NCI-H2196 (cell line): ENCODE results near the gene HDAC9.
A peak's percentile ranks its signal among the peaks of the same experiment; 100 is the strongest.
"Not testable (repeated sequence)": the region's sequence is repeated elsewhere in the genome, so short reads cannot be mapped to it uniquely, and the experiment has no call there.

Experiments
- DNase-seq: peaks from one replicate; lab custom pipeline; 2025; ENCODE audit not compliant: unreplicated experiment; lab: John Stamatoyannopoulos, UW

The HDAC9 gene

DNA sequence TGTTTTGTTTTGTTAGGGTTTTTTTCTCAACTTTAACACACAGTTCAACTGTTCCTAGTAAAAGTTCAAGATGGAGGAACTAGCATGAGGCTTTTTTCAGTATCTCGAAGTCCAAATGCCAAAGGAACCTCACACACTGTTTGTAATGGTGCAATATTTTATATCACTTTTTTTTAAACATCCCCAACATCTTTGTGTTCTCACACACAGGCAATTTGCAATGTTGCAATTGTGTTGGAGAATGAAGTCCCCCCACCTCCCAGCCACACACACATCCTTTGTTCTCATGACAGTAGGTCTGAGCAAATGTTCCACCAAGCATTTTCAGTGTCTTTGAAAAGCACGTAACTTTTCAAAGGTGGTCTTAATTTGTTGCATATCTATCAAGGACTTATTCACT, 501.0 kb downstream of the HDAC9 start:
- no peak for DNase-seq

DNA sequence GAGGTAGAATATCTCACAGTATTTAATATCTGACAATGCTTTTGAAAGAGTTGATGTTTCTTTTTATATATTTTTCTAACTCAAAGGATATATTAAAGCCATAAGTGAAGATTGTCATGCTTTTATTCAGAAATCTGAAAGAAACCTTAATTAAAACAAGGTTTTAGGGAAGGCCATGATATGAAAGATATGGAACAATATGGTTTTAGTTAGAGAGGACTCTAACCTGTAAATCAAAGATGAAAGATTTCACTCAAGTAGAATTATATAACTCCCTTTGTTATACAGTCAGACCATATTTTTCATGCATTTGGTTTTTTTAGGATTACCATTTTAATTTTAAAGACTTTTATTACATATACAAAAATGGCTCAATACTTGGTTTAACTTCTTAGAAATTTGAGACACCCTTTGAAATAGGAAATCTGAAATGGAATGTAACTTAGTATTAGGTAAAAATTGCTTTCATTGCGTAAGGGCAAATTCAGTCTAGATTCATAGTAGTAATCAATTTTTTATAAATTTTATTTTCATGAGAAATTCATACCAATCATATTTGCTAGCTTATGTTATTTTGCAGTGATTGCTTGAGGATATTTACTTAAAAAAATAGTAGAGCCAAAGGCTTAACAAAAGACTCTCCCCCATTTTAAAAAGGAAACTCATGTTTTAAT, 502.1 kb downstream of the HDAC9 start:
- DNase-seq = no peak

DNA sequence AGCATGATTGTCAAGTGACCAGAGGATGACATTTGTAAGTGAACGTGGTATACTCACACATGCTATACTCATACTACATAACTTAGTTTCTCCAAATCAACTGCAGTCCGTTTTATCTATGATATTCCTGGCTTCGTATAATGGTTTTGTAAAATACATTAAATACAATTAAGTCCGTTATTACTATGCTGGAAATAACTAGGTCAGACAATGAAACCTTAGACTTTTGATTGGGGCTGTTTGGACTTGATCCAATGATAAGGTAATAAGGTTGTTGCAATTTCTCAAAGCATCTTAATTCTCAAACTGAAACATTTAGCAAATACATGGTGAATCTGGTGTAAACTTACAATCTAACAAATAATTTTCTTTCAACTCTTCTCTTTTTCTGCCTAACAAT, 504.9 kb downstream of the HDAC9 start:
- DNase-seq = no peak

DNA sequence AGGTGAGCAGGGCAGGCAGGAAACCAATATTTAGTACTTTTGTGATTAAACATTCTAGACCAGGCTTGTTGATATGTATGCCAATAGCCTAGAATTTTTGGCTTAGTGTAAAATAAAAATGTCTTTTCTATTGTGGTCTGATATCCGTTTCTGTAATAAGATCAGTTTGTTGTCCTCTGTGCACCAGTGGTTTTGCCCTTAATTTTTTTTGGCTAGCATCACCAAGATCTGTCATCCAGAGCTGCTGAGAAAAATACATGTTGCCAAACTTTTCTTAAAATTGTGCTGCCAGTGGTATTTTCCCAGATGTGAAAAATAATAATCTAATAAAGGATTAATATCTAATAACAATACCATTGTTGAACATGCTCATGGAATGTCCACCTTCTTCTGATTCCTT, 506.3 kb downstream of the HDAC9 start:
- no peak for DNase-seq

DNA sequence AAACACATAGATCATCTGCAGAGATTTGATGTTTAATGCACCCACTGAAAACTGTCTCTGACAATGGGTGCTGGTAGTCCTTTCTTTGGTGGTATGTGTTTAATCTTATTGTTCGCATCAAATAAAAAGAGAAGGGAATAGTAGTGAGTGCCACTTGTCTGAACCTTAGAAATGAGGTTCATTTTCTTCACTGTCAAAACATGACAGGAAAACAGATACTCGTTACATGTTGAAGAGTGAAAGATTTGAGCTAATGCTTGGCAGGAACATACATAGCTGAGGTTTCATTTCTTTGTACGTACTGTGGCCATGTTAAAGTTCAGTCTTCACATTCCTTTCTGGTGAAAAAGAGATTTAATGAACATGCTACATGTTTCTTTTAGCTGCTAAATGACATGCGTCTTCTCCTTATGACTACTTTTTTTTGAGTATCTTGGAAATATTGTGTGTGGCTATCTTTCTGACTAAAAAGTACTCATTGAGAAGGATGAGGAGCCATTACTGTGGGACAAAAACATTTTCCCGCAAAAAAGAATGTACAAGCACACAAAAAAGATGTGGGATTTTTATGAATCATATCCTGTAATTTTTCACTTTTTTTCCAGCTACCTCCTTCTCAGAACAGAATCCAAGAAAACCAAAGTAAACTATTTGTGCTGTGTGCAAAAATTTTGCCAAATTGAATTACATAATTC, 513.8 kb downstream of the HDAC9 start:
- DNase-seq = no peak

DNA sequence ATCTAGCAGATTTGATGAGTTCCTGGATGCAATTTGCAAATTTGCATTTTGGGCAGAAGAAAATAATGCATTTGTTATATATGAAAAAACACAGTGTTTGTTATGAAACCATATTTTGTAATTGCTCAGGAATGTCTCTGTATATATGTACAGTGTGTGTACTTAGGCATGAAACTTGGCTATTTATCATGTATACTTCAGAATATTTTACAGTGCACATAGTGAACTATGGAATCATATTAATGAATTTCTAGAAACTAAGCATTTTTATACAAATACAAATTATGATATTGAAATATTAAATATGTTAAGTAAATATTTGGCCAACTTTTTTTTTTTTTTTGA, 514.4 kb downstream of the HDAC9 start:
- DNase-seq = no peak

DNA sequence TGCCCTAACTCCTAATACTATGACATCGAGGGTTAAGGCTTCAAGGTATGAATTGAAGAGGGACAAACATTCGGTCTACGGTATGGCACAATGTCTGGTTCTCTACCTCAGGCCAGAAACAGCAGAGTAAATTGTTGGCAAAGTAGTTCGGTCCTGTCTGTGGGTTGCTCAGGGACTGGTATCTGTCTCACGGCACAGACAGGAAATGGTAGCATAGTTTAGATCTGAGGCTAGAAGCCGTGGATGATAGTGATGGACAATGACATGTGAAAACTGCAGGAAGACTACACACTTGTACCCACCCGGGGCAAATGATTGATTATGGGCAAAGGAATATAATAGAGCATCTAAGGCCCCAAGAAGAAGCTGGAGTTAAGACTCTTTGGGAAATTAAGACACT, 515.7 kb downstream of the HDAC9 start:
- no peak for DNase-seq

DNA sequence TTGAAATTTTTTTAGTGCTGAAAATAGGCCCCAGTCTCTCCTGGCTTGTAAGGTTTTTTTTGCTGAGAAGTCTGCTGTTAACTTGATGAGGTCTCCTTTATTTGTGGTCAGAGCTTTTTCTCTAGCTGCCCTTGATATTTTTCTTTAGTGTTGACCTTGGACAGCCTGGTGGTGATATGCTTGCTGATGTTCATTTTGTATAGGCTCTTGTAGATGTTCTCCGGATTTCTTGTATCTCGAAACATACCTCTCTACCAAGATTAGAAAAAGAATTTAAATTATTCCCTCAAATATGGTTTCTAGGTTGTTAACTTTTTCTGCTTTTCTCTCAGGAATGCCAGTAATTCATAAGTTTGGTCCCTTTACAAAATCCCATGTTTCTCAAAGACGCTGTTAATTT, 519.5 kb downstream of the HDAC9 start:
- DNase-seq = no peak

DNA sequence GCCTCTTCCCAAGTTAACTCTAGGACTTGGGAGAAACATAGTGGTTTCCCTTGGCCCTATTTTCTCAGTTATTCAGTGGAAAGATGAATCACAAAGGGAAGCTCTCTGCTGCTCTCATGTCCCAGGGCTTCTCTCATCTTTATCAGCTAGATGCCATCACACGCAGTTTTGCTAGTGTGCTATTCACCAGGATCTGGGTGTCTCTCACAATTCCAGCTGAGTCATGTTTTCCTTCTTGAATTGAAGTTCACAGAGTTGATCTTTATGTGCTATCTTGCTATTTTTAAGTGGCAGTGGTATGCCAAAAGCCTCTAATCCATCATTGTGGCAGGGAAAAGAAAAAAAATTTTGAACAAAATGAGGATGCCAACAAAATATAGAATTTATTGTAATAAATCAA, 520.6 kb downstream of the HDAC9 start:
- DNase-seq = no peak

DNA sequence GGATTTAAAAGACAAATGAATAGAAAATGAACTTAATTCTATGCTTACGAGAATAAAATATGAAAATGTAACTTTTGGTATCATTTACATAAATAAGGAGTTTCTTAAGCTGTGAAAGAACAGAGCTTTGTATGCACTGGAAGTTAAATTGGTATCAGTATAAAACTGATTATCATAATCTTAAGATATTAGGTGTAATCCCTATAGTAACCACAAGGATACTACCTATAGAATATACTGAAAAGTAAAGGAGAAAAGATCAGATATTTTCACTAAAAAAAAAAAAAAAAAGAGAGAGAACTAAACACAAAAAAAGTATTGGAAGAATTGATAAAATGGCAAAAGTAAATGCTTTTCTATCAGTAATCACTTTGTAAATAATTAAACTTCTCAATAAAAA, 521.8 kb downstream of the HDAC9 start:
- DNase-seq = no peak

DNA sequence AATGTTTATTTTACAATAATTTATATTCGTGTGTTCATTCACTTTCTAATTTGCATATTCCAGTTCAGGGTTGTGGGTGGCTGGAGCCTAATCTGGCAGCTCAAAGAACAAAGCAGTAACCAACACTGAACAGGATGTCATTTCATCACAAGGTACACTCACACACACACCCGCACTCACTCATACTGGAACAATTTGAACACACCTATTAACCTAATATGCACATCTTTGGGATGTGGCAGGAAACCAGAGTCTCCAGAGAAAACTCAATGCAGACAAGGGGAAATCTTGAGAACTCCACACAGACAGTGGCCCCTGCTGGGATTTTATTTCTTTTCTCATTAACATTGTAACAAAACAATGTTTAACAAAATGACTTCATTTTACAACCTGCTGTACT, 524.5 kb downstream of the HDAC9 start:
- no peak for DNase-seq

DNA sequence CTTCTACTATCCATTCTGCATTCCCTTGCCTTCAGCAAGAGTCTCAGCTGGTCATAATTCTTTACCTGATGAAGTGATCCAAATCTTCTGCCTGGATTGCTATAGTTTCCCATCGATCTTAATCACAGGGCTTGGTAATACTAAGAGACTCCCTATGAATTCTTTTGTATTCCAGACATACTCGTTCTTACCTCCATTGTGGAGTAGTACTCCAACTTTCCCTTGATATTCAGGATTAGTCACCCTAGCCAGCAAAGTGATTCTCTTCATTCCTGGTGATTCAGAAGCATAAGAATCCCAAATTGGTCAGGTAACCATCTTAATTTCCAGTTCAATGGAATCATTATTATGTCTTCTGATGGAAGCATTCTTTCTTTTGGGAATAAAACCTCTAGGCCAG, 525.2 kb downstream of the HDAC9 start:
- DNase-seq = no peak

DNA sequence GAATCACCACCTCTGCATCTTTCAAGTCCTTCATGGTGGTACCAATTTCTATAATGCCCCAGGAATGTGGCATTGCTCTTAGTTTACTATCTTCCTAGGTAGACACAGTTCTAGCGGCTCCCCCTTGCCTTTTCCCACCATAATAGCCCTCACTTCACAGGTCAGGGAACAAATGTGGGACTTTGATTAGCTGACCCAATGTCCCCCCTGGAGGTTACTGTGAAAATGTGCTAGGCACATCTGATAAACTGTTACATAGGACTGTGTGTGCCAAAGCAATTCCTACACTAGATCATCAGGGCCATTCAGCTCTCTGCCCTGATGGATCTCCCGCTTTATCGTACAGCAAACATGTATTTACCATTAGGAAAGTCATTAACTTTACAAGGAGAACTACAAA, 527.9 kb downstream of the HDAC9 start:
- no peak for DNase-seq

DNA sequence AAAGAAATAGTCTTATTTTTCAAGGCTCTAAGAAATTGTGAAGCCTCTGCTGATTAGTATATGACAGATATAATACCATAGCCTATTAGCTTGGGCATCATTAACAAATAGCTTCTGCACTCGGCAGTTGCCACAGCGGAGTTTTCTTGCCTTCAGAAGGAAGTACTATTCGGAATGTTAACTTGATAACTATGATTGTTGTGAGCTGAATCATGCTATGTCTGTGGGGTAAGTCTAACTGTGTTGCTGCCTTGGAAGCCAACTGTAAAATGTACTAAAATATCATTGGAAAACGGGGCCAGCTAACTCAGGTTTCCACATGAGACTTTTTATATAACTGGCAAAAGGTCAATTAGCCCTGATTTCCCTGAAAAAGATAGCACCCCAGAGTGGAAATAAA, 528.7 kb downstream of the HDAC9 start:
- no peak for DNase-seq

DNA sequence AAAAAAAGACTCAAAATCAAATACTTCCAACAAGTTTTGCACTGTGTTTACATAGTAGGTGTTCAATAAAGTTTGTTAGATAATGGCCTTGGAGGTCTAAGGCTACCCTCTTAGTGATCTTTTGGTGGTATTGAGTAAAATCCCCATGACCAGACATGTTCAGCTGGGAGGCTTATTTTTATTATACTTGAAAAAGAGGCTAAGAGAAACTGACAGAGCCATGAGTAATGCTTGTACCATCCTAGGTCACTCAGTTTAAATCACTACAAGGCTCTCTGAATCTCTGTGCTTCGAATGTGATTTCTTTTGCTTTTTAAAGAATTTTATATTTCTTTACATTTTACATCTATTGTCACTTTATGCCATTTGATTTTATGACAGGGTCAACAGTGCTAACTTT, 531.3 kb downstream of the HDAC9 start:
- DNase-seq = no peak

DNA sequence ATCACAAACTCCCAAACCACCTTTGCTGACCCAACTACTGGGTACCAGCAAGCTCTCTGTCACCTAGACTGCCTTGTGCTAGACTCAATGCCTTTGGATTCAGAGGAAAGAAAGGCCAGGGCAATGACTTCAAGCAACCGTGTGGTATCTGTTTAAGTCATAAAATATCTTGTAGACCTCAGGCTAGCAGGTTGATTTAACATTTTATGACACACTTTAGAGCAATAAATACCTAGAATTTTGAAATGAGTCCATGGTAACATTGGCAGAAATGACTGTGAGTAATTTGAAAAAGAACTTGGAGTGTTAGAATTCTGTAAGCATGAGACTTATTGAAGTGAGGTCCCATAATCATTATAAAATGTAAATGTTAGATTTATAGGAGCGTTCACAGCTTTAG, 534.7 kb downstream of the HDAC9 start:
- no peak for DNase-seq

DNA sequence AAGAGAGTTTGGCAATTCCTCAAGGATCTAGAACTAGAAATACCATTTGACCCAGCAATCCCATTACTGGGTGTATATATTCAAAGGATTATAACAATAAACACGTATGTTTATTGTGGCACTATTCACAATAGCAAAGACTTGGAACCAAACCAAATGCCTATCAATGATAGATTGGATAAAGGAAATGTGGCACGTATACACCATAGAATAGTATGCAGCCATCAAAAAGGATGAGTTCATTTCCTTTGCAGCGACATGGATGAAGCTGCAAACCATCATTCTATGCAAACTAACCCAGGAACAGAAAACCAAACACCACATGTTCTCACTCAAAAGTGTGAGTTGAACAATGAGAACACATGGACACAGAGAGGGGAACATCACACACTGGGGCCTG, 537.4 kb downstream of the HDAC9 start:
- not testable (repeated sequence) for DNase-seq

DNA sequence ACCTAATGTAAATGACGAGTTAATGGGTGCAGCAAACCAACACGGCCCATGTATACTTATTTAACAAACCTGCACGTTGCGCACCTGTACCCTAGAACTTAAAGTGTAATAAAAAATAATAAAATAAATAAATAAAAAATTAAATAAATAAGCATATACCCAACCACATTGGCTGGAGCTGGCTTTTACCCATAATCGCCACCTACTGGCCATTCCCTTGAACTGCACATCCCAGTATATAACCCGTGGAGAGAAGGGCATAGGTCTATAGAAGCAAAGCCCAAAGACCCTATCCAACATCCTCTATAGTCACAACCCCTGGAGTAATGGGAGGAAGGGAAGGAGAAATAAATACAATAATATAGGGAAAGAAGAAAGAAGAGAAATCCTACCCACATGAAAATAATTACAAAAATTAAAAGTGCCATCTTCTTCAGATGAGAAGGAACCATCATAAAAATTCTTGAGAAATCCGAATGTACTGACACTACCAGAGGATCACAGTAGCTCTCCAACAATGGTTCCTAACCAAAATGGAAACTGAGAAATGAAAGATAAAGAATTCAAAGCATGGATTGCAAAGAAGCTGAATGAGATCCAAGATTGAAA, 556.3 kb downstream of the HDAC9 start:
- DNase-seq = peak; percentile 45
